Myometrial cell (primary cell): ENCODE measurements around the gene NPR2. TPM values are rescaled to one million over a fixed set of nuclear protein-coding genes. Genes with fewer than 3 reads are reported as not detected.

Source experiments
- total RNA-seq: library from RNA; depleted of rRNA; stranded (reverse); fragments of >200 nt; gene quantifications from 2 replicates; pipeline ENCODE4 v1.2.3, GENCODE V29; 2015

The NPR2 gene
- total RNA-seq: 27.3 and 28.8 TPM in 2 replicates

DNA sequence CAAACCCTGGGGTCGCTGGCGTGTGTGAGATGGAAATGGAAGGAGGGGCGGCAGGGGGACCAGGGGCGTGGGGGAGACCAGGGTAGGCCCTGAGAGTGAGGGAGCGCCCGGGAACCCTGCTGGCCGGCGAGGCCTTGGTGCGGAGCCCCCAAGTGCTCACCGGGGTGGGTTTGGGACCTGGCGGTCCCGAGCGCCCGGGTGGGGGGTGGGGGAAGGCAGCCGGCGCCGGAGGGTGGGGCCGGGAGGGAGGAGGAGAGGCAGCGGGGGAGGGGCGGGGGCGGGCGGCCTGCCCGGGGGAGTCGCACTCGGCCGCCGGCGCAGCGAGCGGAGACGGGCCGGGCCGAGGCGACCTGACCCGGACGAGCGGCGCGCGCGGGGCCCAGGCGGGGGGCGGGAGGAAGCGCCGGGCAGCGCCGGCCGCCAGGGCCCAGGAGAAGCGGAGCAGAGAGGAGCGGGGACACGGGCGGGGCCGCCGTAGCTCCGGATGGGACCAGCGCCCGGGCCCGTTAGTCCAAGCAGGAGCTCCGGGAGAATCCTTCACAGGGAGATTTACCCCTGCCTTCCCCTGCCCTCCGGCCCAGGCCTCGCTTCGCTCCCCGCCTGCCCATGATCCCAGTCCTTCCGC lies at the start of gene NPR2:
NPR2 (plus strand) TSS at position 295 of the 625 bp plus-strand sequence. CDS start 818 bp downstream, outside the sequence.

DNA sequence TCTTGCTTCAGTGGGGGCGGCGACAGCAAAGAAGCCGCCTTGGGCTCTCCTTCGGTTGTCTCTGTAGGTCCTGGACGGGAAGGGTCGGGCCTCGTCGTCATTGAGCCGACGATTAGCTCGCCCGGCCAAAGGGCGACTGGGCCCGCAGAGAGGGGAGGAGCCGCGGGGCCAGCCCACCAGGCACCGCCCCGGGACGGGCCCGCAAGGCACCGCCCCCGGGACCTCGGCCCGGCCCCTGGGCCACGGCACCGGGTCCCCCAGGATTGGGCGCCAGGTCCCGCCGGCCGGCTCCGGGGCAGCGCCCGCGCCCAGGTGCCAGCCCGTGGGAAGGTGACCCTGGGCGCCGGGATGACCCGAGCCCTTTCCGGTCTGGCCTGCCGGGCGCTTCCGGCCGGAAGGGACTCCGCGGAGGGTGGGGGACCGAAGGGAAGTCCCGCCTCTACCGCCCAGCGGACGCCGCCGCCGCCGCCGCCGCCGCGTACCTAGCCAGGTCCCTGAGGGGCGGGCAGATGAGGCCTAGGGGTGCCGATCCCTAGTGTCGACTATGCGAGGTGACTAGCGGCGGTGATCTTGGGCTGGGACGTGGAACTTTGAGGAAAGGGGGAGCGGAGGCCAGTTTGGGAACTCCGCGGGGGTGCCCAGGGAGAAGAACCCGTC lies 42.4 kb upstream of the NPR2 start, which contains the start of the genes GBA2 and RGP1:
GBA2 (minus strand) TSS at position 371 of the 657 bp plus-strand sequence. CDS start 524 bp downstream, outside the sequence.
RGP1 (plus strand) TSS at position 430 of the 657 bp plus-strand sequence. CDS start 469 bp downstream, outside the sequence.

GRCh38 chr9:35754264-35754663 lies 37.1 kb upstream of the NPR2 start, which contains the start of gene MSMP:
Gene MSMP, minus strand, starts transcription at chr9:35754276. Its CDS starts 147 bp downstream, at chr9:35754129.

GRCh38 chr9:35812025-35812602 lies 20.7 kb downstream of the NPR2 start, which contains the start of gene SPAG8:
Gene SPAG8, minus strand, starts transcription at chr9:35812262. Its CDS starts 115 bp downstream, at chr9:35812147.

DNA sequence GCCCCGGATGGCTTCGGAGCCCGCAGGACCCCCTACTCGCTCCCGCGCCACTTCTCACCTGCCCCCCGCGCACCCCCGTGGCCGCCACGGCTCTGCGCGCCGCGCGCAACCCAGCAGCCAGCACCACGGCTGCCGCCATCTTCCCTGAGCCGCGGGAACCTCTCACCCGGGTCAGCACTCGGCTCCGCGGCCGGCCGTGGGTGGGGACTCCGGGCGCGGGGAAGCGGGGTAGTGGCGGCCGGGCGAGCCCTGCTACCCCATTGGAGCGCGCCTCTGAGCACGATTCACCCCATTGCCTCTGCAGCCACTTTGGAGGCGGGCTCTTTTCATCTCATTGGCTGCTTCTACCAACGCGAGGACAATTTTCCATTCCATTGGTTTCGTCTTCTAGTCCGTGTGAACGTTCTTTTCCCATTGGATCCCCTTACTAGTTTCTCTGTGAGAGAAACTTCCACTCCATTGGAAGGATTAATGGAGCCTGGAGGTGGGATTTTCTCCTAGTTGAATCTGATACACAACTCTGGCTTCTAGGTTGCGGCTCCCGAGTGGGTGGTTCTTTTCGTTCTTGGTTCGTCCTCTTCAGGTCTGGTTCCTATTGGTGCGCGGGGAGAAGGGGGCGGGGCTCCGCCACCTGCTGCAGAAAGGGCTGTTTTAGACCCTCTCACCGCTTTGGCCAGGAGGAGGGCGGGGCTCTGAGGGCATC lies 23.6 kb downstream of the NPR2 start, which contains the start of gene HINT2:
HINT2 (minus strand) TSS at position 202 of the 703 bp plus-strand sequence; CDS start at position 139, 63 bp downstream.

DNA sequence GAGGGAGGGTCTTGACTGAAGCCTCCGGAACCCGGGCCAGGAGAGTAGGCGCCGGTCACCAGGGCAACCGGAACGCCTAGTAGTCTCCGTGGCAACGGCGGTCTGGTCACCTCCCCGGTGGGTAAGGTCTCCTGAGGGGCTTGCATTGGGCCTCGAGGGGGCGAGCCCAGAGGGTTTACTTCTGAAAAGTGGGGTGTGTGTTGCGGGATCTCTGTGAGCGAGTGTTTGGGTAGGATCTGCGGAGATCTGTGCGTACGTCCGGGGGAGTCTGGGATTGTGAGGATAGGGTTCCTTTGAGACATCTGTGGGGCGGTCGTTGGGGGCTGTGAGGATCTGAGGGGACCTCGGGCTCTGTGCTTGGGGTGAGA lies 37.3 kb downstream of the NPR2 start, which contains the start of gene FAM221B:
FAM221B (minus strand) TSS at position 17 of the 368 bp plus-strand sequence. CDS start 2,571 bp downstream, outside the sequence.

DNA sequence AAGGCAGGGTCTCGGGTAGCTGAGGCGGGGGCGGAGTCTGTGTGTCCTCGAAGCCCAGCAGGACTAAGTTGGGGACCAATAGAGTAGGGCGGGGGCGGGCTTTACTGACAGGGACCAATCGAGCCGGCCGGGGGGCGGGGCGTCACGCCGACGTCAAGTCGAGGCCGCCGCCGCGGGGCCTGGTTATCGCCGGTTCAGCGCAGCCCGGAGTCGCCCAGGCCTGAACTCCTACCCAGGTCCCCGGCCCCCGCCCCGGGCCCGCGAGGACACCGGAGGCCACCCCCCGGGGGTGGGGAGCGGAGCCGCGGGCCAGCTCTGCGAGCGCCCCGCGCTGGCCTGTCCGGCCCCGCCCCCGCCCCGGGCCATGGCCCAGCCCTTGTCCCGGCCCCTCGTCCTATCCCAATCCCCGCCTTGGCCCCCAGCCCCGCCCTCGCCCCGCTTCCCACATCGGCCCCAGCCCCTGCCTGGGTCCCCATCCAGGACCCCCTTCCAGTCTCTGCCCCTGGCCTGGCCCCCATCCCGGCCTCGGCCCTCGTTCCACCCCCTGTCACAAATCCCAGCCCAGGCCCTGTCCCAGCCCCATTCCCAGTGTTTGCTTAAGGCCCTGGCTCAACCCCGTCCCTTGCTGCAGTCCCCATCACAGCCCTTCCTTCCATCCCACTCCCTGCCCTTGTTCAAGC lies 37.8 kb downstream of the NPR2 start, which contains the start of gene TMEM8B:
TMEM8B (plus strand) TSS at position 145 of the 680 bp plus-strand sequence; CDS start at position 365, 220 bp downstream.

Other genes with a start within 250 kb of the NPR2 start
- 14.4 and 18.6 TPM in 2 replicates for gene TESK1, start 186.3 kb upstream of the NPR2 start, total RNA-seq
- 0.35 and 1.2 TPM in 2 replicates for gene CD72, start 173.2 kb upstream of the NPR2 start, total RNA-seq
- not detected in 2 replicates for gene SIT1, start 140.7 kb upstream of the NPR2 start, total RNA-seq
- 1,659 and 5,862 TPM in 2 replicates for gene RMRP, start 133.6 kb upstream of the NPR2 start, total RNA-seq
- 14.0 and 27.1 TPM in 2 replicates for gene CCDC107, start 133.3 kb upstream of the NPR2 start, total RNA-seq
- 4.1 and 8.4 TPM in 2 replicates for gene ARHGEF39, start 126.4 kb upstream of the NPR2 start, total RNA-seq
- 1.1 TPM in 1 of 2 replicates, not detected in the other for gene CA9, start 117.7 kb upstream of the NPR2 start, total RNA-seq
- 1,252 and 1,303 TPM in 2 replicates for gene TPM2, start 101.7 kb upstream of the NPR2 start, total RNA-seq
- 473 and 541 TPM in 2 replicates for gene TLN1, start 59.4 kb upstream of the NPR2 start, total RNA-seq
- 118 and 127 TPM in 2 replicates for gene CREB3, start 58.9 kb upstream of the NPR2 start, total RNA-seq
- 15.0 and 18.4 TPM in 2 replicates for gene GBA2, start 42.4 kb upstream of the NPR2 start, total RNA-seq
- gene RGP1, start 42.3 kb upstream of the NPR2 start, total RNA-seq: 13.1 and 15.9 TPM in 2 replicates
- not detected in 2 replicates for gene MSMP, start 37.3 kb upstream of the NPR2 start, total RNA-seq
- 0.53 and 1.2 TPM in 2 replicates for gene SPAG8, start 20.7 kb downstream of the NPR2 start, total RNA-seq
- 34.6 and 34.7 TPM in 2 replicates for gene HINT2, start 23.5 kb downstream of the NPR2 start, total RNA-seq
- gene FAM221B, start 37.1 kb downstream of the NPR2 start, total RNA-seq: not detected in 2 replicates
- gene TMEM8B, start 37.6 kb downstream of the NPR2 start, total RNA-seq: 3.2 and 5.7 TPM in 2 replicates
- gene OR13J1, start 78.8 kb downstream of the NPR2 start, total RNA-seq: not detected in 2 replicates
- 0.18 and 0.86 TPM in 2 replicates for gene HRCT1, start 114.6 kb downstream of the NPR2 start, total RNA-seq
- 0.18 TPM in 1 of 2 replicates, not detected in the other for gene SPAAR, start 117.9 kb downstream of the NPR2 start, total RNA-seq
- gene OR2S2, start 166.6 kb downstream of the NPR2 start, total RNA-seq: not detected in 2 replicates
- gene RECK, start 245.3 kb downstream of the NPR2 start, total RNA-seq: 19.0 and 23.7 TPM in 2 replicates